Vagina (tissue), 2 donors: Measurements from ENCODE around the gene PODN. TPM values are rescaled to one million over a fixed set of nuclear protein-coding genes. Genes with fewer than 3 reads are reported as not detected.
A peak's percentile ranks its signal among the peaks of the same experiment; 100 is the strongest.

Experiments used
- DNase-seq, 2 donors: peaks; one replicate each; pipeline ENCODE4 v3.0.0-alpha.2; 2017; ENCODE audit errors: extremely low spot score in 2 of 2
- H3K27ac ChIP-seq: fragments of 200-600 bp; sonication (generic); one replicate; pipeline ENCODE4 v1.5.1; 2019
- H3K27me3 ChIP-seq: fragments of 200-600 bp; sonication (generic); one replicate; pipeline ENCODE4 v1.5.1; 2019
- H3K36me3 ChIP-seq, 2 donors: fragments of 200-600 bp; sonication (generic); one replicate each; pipeline ENCODE4 v1.5.1; 2017 to 2019
- H3K4me1 ChIP-seq: fragments of 200-600 bp; sonication (generic); one replicate; pipeline ENCODE4 v1.5.1; 2019
- H3K4me3 ChIP-seq, 2 donors: fragments of 200-600 bp; sonication (generic); 1 replicate in 1 of 2; 2 replicates in 1 of 2; pipeline ENCODE4 v1.5.1; 2016 to 2019
- H3K9me3 ChIP-seq: fragments of 200-600 bp; sonication (generic); one replicate; pipeline ENCODE4 v1.5.1; 2019
- POLR2A ChIP-seq, 2 donors: fragments of 450-650 bp; IDR thresholded peaks; one replicate each; pipeline ENCODE4 v1.6.1; 2017; ENCODE audit warnings: antibody characterized with exemption in 2 of 2, mild to moderate bottlenecking in 2 of 2, moderate library complexity in 2 of 2
- POLR2AphosphoS5 ChIP-seq, 2 donors: sonication (generic); formaldehyde crosslinking; IDR thresholded peaks; one replicate each; pipeline ENCODE4 v1.9.0; 2017; ENCODE audit warnings: antibody characterized with exemption in 2 of 2, mild to moderate bottlenecking in 2 of 2, low read depth in 1 of 2; ENCODE audit not compliant: insufficient read depth in 1 of 2
- intact Hi-C: fragments of 100-400 bp; cut with DNase I; formaldehyde crosslinking; loops from one replicate; pipeline ENCODE4 v1.15.1; 2023
- total RNA-seq: library from RNA; depleted of rRNA; stranded (reverse); fragments of >200 nt; gene quantifications from one replicate; pipeline ENCODE4 v1.2.3, GENCODE V29; 2016
- TF ChIP-seq, protein P1 (sequence below), 3 experiments: fragments of 450-650 bp in 2 of 3; fragments of 200-600 bp in 1 of 3; sonication (generic) in 1 of 3; IDR thresholded peaks; one replicate each; pipeline ENCODE4 v1.5.1; 2017 to 2019; ENCODE audit warnings: antibody characterized with exemption in 3 of 3, mild to moderate bottlenecking in 2 of 3, moderate library complexity in 2 of 3

Gene PODN
- total RNA-seq, 1 donor from 2014 or later: 207 TPM

GRCh38 chr1:53066891-53067738 lies 5.1 kb downstream of the PODN start:
- Histone ChIP-seq H3K27ac (peak overlapping the region; percentile 18), H3K36me3 (no peaks in the 10 kb centered on the region), H3K4me3 (no peak overlapping the region), H3K9me3 (no peaks in the 10 kb centered on the region), H3K4me1 (peaks cover 10% of the 10 kb centered on the region), H3K27me3 (no peaks in the 10 kb centered on the region)
- TF ChIP-seq POLR2A (IDR thresholded peaks at IDR 0.05): no peak
- no peak for TF ChIP-seq POLR2AphosphoS5 (IDR thresholded peaks at IDR 0.05; ENCODE audit: insufficient read depth in 1 of 2, low read depth in 1 of 2)
- TF ChIP-seq, protein P1, sequence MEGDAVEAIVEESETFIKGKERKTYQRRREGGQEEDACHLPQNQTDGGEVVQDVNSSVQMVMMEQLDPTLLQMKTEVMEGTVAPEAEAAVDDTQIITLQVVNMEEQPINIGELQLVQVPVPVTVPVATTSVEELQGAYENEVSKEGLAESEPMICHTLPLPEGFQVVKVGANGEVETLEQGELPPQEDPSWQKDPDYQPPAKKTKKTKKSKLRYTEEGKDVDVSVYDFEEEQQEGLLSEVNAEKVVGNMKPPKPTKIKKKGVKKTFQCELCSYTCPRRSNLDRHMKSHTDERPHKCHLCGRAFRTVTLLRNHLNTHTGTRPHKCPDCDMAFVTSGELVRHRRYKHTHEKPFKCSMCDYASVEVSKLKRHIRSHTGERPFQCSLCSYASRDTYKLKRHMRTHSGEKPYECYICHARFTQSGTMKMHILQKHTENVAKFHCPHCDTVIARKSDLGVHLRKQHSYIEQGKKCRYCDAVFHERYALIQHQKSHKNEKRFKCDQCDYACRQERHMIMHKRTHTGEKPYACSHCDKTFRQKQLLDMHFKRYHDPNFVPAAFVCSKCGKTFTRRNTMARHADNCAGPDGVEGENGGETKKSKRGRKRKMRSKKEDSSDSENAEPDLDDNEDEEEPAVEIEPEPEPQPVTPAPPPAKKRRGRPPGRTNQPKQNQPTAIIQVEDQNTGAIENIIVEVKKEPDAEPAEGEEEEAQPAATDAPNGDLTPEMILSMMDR (IDR thresholded peaks at IDR 0.05): no peak
- intact Hi-C loops: no loop called here
- no peak for DNase-seq

DNA sequence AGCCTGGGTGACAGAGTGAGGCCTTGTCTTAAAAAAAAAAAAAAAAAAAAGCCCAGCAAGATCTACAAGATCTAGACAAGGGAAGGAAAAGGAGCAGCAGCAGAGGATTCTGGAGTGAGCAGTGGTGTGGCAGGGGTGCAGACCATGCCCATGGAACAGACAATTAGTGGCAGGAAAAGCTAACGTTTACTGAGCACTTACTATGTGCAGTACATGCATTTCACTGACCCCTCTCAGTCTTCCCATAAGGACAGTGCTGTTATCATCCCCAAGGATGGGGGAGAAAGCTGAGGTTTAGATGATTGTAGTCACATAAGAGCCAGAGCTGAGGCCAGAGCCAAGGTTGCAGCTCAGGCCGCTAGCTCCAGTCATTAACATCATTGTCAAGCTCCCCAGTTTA lies 5.9 kb downstream of the PODN start:
- Histone ChIP-seq H3K36me3 (no peaks in the 10 kb centered on the region), H3K27ac (peak overlapping the region; percentile 18), H3K4me1 (peaks cover 3% of the 10 kb centered on the region), H3K27me3 (no peaks in the 10 kb centered on the region), H3K4me3 (no peak overlapping the region), H3K9me3 (no peaks in the 10 kb centered on the region)
- intact Hi-C loops: no loop called here
- no peak for DNase-seq
- no peak for TF ChIP-seq POLR2AphosphoS5 (IDR thresholded peaks at IDR 0.05; ENCODE audit: insufficient read depth in 1 of 2, low read depth in 1 of 2)
- TF ChIP-seq, protein P1 (IDR thresholded peaks at IDR 0.05): no peak
- TF ChIP-seq POLR2A (IDR thresholded peaks at IDR 0.05): no peak

- no peak for TF ChIP-seq POLR2AphosphoS5 (IDR thresholded peaks at IDR 0.05; ENCODE audit: insufficient read depth in 1 of 2, low read depth in 1 of 2)
- TF ChIP-seq POLR2A (IDR thresholded peaks at IDR 0.05): no peak
- TF ChIP-seq, protein P1 (IDR thresholded peaks at IDR 0.05): no peak
- Histone ChIP-seq H3K4me3 (no peak overlapping the region), H3K27me3 (no peaks in the 10 kb centered on the region), H3K36me3 (no peaks in the 10 kb centered on the region), H3K9me3 (no peaks in the 10 kb centered on the region), H3K4me1 (no peaks in the 10 kb centered on the region), H3K27ac (no peak overlapping the region)
- intact Hi-C loops: no loop called here
- peak in 1 of 2 donors; percentile 85 for DNase-seq
Observed at GRCh38 chr1:53068314-53069099, 6.5 kb downstream of the PODN start.

DNA sequence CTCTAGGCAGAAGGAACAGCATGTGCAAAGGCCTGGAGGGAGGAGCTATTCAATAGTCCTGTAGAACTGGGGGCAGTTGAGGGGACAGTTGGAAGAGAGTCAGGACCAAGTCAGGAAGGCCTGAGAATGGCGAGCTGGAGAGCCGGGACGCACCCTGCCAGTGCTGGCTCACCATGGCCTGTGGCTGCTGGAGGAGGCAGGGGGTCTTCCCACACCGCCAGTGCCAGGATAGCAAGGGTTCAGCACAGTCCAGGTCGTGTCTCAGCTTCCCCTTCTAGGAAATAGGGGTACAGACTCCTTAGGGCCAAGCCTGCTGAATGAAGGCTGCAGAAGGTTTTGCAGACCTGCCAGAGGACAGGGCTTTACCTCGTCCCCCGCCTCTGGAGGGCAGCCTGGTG lies 7.3 kb downstream of the PODN start:
- DNase-seq: no peak
- Histone ChIP-seq H3K36me3 (no peaks in the 10 kb centered on the region), H3K27me3 (no peaks in the 10 kb centered on the region), H3K9me3 (no peaks in the 10 kb centered on the region), H3K4me3 (no peak overlapping the region), H3K4me1 (no peaks in the 10 kb centered on the region), H3K27ac (no peak overlapping the region)
- intact Hi-C loops: no loop called here
- no peak for TF ChIP-seq POLR2AphosphoS5 (IDR thresholded peaks at IDR 0.05; ENCODE audit: insufficient read depth in 1 of 2, low read depth in 1 of 2)
- TF ChIP-seq, protein P1 (IDR thresholded peaks at IDR 0.05): no peak
- no peak for TF ChIP-seq POLR2A (IDR thresholded peaks at IDR 0.05)
